Activated CD4-positive, alpha-beta T cell treated with anti-CD3 and anti-CD28 coated beads, Interleukin-2, amount 50 U/mL, for 1 hour (primary cell): ENCODE results near the gene ALCAM.
"Not testable (repeated sequence)": the region's sequence is repeated elsewhere in the genome, so short reads cannot be mapped to it uniquely, and the experiment has no call there.

Source experiments
- DNase-seq: peaks from one replicate; pipeline ENCODE4 v3.0.0-alpha.2; 2020

ALCAM gene

DNA sequence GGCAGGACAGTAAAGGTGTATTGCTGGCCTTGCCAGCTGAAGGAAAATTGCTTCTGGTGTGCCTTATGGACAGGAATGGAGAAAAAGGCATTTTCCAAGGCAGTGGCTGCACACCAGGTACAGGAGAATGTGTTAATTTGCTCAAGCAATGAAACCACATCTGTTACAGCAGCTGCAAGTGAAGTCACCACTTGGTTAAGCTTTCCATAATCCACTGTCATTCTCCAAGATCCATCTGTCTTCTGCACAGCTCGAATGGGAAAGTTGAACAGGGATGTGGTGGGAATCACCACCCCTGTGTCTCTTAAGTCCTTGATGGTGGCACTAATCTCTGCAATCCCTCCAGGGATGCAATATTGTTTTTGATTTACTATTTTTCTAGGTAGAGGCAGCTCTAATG, 236.8 kb downstream of the ALCAM start:
- not testable (repeated sequence) for DNase-seq

DNA sequence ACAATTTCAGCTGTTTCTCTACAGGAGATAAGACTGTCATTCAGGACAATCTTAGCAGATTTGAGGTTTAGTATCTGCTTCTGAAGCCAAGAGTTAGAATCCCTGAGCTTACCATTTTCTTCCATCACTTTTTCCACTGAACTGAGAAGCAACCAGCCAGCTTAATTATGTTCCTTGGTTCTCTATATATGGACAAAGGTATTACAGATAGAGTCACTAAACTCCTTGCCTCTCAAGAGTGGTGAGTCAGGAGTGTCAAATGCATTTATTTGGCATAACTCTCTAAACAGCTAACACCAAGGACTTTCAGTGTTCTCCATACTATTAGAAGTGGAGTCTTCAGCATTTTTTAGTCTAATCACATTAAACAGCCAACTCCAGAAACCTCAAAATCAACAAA, 239.3 kb downstream of the ALCAM start:
- no peak for DNase-seq

DNA sequence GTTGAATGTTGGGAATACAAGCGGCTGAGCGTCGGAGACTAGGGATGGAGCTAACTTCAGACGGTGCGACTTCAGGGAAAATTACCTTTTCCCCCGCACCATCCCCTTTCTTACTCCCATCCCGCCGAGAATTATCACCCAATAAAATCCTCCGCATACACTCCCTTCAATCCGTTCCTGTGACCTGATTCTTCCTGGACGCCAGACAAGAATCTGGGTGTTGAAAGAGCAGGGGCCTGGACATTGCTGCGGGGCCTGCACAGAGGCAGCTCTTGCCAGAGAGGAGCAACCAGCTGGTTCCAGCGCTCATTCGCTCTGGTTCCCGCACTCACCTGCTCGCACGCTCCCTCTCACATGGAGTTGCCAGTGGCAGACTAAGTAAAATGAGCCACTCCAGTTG, 241.9 kb downstream of the ALCAM start:
- no peak for DNase-seq

DNA sequence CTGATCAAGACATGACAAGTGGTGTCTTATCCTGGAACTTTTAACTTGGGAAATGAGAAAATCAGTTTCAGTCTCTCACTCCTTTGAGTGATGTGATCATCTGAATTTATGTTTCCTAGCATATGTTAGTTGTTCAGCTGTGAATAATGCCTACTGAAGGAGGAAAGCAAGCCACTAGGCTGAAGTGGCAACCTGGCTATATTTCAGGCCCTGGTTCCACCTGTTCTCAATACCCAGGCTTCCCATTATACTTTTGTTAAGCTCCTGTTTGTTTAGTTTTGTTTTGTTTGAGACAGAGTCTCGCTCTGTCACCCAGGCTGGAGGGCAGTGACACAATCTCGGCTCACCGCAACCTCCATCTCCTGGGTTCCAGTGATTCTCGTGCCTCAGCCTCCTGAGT, 243.8 kb downstream of the ALCAM start:
- no peak for DNase-seq

DNA sequence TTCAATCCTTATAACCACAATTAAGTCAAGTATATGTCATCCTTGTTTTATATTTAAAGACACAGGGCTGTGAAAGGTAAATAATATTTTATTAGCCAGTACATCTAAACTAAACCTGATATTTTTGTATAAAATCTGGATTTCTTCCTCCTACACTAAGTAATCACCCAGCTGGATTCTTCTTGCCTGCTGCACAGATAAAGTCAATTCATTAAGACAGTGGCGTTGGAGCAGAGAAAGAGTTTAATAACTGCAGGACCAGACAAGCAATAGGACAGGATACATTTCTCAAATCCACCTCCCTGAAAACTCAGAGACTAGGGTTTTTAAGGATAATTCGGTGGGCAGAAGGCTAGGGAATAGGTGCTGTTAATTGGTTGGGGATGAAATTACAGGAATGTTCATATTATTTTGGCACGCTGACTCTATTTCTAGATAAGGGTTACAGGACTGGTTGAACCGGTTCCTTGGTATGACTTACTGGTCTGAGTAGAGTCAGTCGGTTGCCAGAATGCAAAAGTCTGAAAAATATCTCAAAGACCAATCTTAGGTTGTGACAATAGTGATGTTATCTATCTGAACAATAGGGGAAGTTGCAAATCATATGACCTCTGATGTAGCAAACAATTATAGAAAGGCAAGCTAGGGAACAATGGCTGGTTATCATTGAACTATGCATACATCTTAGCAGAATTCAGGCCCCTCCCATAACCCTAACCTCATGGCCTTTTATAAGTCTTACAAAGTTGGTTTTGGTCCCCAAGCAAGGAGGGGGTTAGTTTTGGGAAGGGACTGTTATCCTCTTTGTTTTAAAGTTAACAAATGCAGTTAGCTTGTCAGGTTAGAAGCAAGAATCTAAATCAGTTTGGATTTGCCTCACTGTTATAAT, 244.8 kb downstream of the ALCAM start:
- no peak for DNase-seq

DNA sequence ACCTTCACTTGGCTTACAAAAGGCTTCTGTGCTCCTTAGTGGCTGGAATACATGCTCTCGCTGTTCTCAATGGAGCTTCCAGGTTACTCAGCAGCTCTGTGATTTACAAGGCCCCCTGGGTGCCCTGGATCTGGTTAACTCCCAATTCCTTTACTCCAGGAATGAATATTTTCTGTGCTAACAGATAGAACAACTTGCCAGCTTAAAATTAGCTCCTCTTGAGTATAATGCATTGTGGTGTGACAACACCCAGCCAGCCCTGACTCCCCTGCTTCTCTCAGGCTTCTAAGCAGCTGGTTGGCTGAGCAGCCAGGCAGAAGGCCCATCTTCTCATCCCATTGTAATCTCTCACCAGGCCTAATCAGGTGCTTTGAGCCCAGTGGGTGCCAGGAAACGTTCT, 246.4 kb downstream of the ALCAM start:
- no peak for DNase-seq

DNA sequence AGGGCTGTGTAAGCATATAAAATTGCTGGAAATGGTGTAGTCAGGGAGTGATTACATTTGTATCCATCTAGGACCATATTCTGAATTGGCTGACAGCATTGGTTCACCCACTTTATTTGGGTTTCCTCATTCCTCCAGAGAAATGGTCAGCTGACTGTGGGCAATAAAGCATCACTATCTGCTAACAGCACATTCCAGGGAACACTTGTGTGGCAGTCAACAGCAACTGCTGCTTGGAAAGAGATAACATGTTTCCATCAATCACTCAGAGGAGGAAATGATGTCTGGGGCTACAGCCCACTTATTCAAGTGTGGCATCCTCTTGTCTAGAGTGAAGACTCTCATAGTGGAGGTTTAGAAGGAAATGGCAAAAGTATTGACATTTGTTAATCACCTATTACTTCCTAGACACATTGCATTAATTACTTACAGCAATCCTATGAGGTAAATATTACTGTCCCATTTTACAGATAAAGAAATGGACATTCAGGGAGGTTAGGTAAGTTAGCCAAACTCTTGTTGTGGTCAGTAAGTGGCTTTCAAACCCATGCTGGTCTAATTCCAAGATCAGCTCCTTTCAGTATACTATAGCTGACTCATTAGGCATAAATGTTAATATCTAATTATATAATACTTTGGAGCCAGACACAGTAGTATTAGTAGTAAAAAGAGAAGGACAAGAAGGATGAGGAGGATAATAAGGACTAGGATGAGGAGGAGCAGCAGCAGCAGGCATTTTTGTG, 247.8 kb downstream of the ALCAM start:
- no peak for DNase-seq

DNA sequence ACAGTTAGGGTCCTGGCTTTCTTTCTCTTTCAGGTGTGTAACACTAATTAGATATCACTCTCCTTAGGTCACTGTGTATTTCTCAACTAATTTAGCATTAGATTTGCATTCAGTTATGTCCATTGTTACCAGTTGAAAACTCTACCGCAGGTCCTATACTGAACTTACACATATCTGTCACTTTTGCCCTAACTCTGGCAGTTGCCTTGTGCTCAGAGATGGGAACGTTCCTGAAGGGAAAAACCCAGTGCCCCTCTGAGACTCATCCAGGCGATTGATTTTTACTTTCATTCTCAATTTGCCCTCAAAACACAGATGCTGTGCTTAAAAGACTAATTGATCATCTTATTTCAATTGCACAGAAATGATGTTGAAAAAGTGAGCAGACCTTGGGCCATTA, 249.1 kb downstream of the ALCAM start:
- no peak for DNase-seq

DNA sequence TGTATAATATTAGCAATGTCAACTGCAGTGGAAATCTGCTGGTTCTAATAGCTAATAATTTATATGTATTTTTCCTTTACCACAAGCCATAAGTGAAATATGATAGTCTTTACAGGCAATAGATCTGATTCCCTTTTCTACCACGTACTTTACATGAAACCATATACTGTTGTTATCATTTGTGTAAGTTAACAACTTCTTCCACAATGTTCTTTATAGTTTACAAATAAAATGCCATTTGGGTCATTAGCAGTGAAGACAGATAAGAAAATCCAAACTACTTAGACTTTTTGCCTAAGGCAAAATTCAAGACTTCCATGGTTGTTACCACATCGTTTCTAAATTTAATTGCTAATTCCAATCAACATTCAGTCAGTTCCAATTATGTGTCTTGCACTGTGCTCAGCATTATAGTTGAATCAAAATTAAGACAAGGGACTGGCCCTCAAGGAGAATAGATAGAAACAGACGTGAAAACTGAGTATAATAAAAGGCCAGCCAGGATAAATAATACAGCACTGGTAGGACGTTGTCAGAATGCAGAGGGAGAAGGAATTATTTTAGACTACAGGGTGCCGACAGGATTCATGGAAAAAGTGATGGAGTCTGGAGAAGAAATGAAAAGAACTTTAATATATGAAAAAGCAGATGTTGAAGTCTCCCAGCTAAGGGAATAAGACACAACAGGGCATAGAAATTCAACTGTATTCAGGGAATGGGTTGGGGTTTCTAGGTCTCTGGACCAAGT, 249.8 kb downstream of the ALCAM start:
- no peak for DNase-seq

DNA sequence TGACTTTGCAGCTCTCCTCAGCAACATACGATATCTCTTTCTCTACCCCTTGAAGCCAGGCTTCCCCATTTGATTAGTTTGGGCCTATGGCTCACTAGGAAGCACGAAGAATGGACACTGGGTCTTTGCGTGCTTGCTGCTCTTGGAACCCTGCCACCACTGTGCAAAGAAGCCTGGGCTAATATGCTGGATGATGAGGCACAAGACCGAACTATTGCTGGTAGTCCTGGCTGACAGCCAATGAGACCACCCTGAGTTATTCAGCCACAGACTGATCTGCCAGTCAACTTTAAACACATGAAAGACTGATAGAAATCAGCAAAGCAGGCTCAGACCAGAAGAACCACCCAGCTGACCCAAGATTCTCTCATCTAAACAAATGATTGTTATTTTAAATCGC, 251.8 kb downstream of the ALCAM start:
- no peak for DNase-seq

DNA sequence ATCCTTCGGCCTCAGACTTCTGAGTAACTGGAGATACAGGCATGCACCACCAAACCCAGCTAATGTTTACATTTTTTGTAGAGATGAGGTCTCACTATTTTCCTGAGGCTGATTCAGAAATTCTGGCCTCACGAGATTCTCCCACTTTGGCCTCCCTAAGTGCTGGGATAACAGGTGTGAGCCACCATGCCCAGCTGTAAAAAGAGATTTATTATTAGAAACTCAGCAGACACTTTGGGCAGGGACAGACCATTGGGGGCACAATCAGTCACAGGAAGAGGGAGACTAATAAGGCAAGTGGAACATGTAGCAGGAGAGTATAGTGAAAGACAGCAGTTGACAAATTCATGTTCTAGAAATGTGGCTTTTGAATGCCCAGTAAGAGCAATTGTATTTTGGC, 252.9 kb downstream of the ALCAM start:
- no peak for DNase-seq

DNA sequence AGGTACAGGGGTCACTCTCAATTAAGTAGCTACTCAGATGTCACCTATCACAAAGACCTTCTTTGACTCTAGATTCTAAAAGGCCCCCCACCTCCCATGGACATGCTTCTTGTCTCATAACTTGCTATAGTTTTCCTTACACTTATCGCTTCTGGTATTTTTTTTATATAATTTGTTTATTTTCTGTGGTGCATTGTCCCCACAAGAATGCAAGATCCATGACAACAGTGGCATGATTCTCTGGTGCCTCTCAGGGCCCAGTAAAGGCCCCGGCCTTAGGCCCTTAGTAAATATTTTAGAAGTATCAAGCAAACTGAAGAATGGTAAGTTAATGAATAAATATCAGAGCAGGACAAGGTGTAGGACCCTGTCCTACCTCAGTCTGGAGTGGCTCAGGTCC, 253.5 kb downstream of the ALCAM start:
- no peak for DNase-seq

DNA sequence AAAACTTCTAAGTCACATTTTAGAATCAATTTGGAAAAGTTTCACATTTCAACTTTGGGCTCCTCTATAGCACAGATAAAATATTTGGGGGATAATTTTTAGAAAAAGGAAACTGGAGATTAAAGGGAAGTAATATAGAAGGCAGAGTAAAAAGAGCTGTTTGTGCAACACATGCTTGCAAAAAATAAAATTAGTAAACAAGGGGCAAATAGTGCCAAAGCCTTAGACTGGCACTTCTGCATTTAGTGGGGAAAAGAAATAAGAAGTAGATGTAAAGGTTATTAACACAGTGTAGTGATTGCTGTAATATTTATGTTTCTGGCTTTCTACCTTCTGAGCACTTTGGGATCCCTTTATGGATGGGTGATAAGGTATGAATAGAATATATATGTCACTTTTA, 255.5 kb downstream of the ALCAM start:
- no peak for DNase-seq
